Measurements from ENCODE around the gene LRMDA. TPM values are rescaled to one million over a fixed set of nuclear protein-coding genes. Genes with fewer than 3 reads are reported as not detected.

The LRMDA gene
- total and polyA plus RNA-seq, 2 of the 8 experiments (the other 6 are each of a cell fraction or from before 2014, with no cell fraction given): 0.86 to 2.8 TPM

- H3K79me2 ChIP-seq (ENCODE audit: control insufficient read depth in 1 of 2, insufficient read depth in 2 of 2, low read length in 2 of 2): no peaks in the 10 kb centered on the region
- H3K18ac ChIP-seq (ENCODE audit: extremely low read depth, low read length): no peak overlapping the region
- H3K27me3 ChIP-seq (replicated peaks in 1 of 4; ENCODE audit: control insufficient read depth in 3 of 4, extremely low read depth in 1 of 4, insufficient read depth in 3 of 4, low read length in 3 of 4): no peaks in the 10 kb centered on the region
- no peak for TF ChIP-seq PHF8 (conservative IDR thresholded peaks at IDR 0.05; ENCODE audit: low read depth, low read length)
- no peak for TF ChIP-seq BACH1 (IDR thresholded peaks at IDR 0.05; ENCODE audit: low read length)
- no peak for TF ChIP-seq JUND (IDR thresholded peaks at IDR 0.05; ENCODE audit: low read length)
- TF ChIP-seq EP300 (IDR thresholded peaks at IDR 0.05; ENCODE audit: borderline replicate concordance in 1 of 2, low read depth in 2 of 2, low read length in 2 of 2): no peak
- no peak for TF ChIP-seq YY1 (IDR thresholded peaks at IDR 0.05; ENCODE audit: low read depth, low read length)
- TF ChIP-seq CBX8 (IDR thresholded peaks at IDR 0.05; ENCODE audit: borderline replicate concordance, low read depth, low read length): no peak
- no peak overlapping the region for H4K8ac ChIP-seq (ENCODE audit: extremely low read depth, insufficient read depth, low read length)
- H3K4me2 ChIP-seq (ENCODE audit: insufficient read depth in 1 of 2, low read depth in 2 of 2, low read length in 2 of 2): no peak overlapping the region
- FAIRE-seq (no peak), DNase-seq (ENCODE audit: low read depth in 1 of 2, low spot score in 2 of 2) (no peak)
- no peak overlapping the region for H4K91ac ChIP-seq (replicated peaks; ENCODE audit: insufficient read length, low read length)
- no peak overlapping the region for H2BK120ac ChIP-seq (replicated peaks; ENCODE audit: low read depth, low read length)
- no peaks in the 10 kb centered on the region for H3K79me1 ChIP-seq (ENCODE audit: low read depth, low read length)
- POLR2A ChIA-PET (ENCODE audit: partially characterized antibody): no interaction called here
- no peak overlapping the region for H2AK5ac ChIP-seq (ENCODE audit: low read depth, low read length)
- H3K27ac ChIP-seq (ENCODE audit: low read depth, low read length): no peak overlapping the region
- no peak overlapping the region for H3K14ac ChIP-seq (ENCODE audit: insufficient read length)
- no peak overlapping the region for H4K5ac ChIP-seq (ENCODE audit: insufficient read length, low read depth, low read length)
- no peak overlapping the region for H3K4ac ChIP-seq (replicated peaks; ENCODE audit: insufficient read length, low read depth, low read length)
- H3K36me3 ChIP-seq (ENCODE audit: control insufficient read depth in 2 of 4, insufficient read depth in 4 of 4, low read length in 3 of 4): no peaks in the 10 kb centered on the region
- no peak overlapping the region for H3K56ac ChIP-seq (replicated peaks; ENCODE audit: insufficient read length, low read depth, low read length)
- no peaks in the 10 kb centered on the region for H3K23me2 ChIP-seq (ENCODE audit: low read depth, low read length)
- H3K9me3 ChIP-seq (ENCODE audit: insufficient read depth in 2 of 2, low read depth in 1 of 2, low read length in 1 of 2): peaks cover 0 to 3% of the 10 kb centered on the region in 2 experiments; a peak in 1 of 4 replicates
- no peak overlapping the region for H2BK12ac ChIP-seq (ENCODE audit: low read depth, low read length)
- CTCF ChIA-PET (ENCODE audit: partially characterized antibody): interaction anchor here (0.7 to 1.6 kb wide), 3 partner anchors 8 to 400 kb away, joined by 3 to 4 read pairs (median 3); no protein-coding TSS in a partner anchor
- WGBS, 2 experiments (ENCODE audit: extremely low coverage in 1 of 2, insufficient coverage in 1 of 2, insufficient read length in 1 of 2, insufficient replicate concordance in 2 of 2, low coverage in 1 of 2, low lambda C conversion rate in 2 of 2, missing lambda C conversion rate in 1 of 2): 100% methylated on average over 1 of the region's 1 CpG; no CpG with 5 or more reads in 1 of the 2 experiments
- no peak overlapping the region for H2AFZ ChIP-seq (ENCODE audit: low read length)
- no peaks in the 10 kb centered on the region for H4K20me1 ChIP-seq (replicated peaks in 1 of 2; ENCODE audit: control insufficient read depth in 1 of 2, insufficient read depth in 2 of 2, low read length in 2 of 2)
- H3K4me3 ChIP-seq (ENCODE audit: extremely low read depth in 1 of 4, insufficient read depth in 2 of 4, low read depth in 3 of 4, low read length in 4 of 4): no peak overlapping the region
- H3K4me1 ChIP-seq (replicated peaks in 1 of 4; ENCODE audit: control insufficient read depth in 3 of 4, insufficient read depth in 4 of 4, low read length in 3 of 4): no peaks in the 10 kb centered on the region
- no peak overlapping the region for H3K23ac ChIP-seq (ENCODE audit: insufficient read length)
- no peak overlapping the region for H3K9ac ChIP-seq (replicated peaks in 1 of 4; ENCODE audit: extremely low read depth in 1 of 4, low read depth in 3 of 4, low read length in 3 of 4)
- no peak overlapping the region for H2BK15ac ChIP-seq (ENCODE audit: low read length)
- no peak overlapping the region for H2BK20ac ChIP-seq (ENCODE audit: low read length)
- no peak overlapping the region for H2BK5ac ChIP-seq (ENCODE audit: low read depth, low read length)
Measured at GRCh38 chr10:76572021-76572420, 1140.6 kb downstream of the LRMDA start.
